ENCODE measurements around the gene SLC20A1. TPM values are rescaled to one million over a fixed set of nuclear protein-coding genes. Genes with fewer than 3 reads are reported as not detected.

Gene SLC20A1
- total RNA-seq, 1 donor from 2014 or later = 36.6 TPM

DNA sequence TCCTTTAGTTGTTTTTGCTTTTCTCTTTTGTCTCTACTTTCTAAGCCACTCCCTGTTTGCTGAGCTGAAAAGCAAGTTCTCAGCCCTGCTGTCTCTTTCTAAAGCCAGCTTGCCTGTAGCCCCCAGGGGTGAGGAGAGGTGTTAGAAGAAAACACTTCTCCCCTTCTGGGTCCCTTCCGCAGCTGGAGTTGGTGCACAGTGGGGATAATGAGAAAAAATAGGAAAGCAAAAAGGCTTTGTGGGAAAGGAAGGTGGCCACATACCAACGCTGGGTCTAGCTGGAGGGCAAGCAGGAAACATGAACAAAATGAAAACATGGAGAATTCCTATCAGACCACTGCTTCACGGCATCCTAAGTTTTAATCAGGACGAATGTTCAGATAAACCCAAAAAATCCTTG, 15.5 kb upstream of the SLC20A1 start:
- intact Hi-C loops (cut with DNase I) = loop anchor here (5.0 kb wide), 1 partner anchor 78 kb away; no protein-coding TSS in a partner anchor
- no peak overlapping the region for H3K27ac ChIP-seq
- H3K27me3 ChIP-seq = no peaks in the 10 kb centered on the region
- H3K36me3 ChIP-seq = no peaks in the 10 kb centered on the region
- DNase-seq (ENCODE audit: extremely low spot score in 2 of 2) = no peak
- H3K4me1 ChIP-seq = peaks cover 20% of the 10 kb centered on the region
- no peaks in the 10 kb centered on the region for H3K9me3 ChIP-seq
- H3K4me3 ChIP-seq = no peak overlapping the region
- no peak for TF ChIP-seq POLR2A (IDR thresholded peaks at IDR 0.05)
- TF ChIP-seq, protein P1, sequence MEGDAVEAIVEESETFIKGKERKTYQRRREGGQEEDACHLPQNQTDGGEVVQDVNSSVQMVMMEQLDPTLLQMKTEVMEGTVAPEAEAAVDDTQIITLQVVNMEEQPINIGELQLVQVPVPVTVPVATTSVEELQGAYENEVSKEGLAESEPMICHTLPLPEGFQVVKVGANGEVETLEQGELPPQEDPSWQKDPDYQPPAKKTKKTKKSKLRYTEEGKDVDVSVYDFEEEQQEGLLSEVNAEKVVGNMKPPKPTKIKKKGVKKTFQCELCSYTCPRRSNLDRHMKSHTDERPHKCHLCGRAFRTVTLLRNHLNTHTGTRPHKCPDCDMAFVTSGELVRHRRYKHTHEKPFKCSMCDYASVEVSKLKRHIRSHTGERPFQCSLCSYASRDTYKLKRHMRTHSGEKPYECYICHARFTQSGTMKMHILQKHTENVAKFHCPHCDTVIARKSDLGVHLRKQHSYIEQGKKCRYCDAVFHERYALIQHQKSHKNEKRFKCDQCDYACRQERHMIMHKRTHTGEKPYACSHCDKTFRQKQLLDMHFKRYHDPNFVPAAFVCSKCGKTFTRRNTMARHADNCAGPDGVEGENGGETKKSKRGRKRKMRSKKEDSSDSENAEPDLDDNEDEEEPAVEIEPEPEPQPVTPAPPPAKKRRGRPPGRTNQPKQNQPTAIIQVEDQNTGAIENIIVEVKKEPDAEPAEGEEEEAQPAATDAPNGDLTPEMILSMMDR (IDR thresholded peaks at IDR 0.05) = no peak

DNA sequence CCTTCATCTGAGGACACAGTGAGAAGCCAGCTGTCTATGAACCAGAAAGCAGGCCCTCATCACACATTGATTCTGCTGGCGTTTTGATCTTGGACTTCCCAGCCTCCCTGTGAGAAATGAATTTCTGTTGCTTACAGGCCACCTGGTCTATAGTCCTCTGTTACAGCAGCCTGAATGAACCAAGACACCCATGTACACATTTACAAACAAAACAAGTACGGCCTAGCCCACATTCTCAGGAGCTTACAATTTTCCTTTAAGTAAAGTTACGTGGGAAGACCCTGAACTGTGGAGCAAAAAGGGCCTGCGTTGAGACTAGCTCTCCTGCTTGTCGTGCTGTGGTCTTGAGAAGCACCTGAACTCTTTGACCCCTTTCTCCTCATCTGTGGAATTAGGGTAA, 12.0 kb upstream of the SLC20A1 start:
- no peak overlapping the region for H3K27ac ChIP-seq
- TF ChIP-seq POLR2AphosphoS5 (IDR thresholded peaks at IDR 0.05; ENCODE audit: insufficient read depth in 1 of 2, low read depth in 1 of 2) = no peak
- no peak for TF ChIP-seq POLR2A (IDR thresholded peaks at IDR 0.05)
- TF ChIP-seq, protein P1 (IDR thresholded peaks at IDR 0.05) = no peak
- no peaks in the 10 kb centered on the region for H3K36me3 ChIP-seq
- DNase-seq (ENCODE audit: extremely low spot score in 2 of 2) = no peak
- no peak overlapping the region for H3K4me3 ChIP-seq
- intact Hi-C loops (cut with DNase I) = loop anchor here (5.0 kb wide), 1 partner anchor 81 kb away; no protein-coding TSS in a partner anchor
- no peaks in the 10 kb centered on the region for H3K4me1 ChIP-seq
- no peaks in the 10 kb centered on the region for H3K27me3 ChIP-seq
- no peaks in the 10 kb centered on the region for H3K9me3 ChIP-seq

DNA sequence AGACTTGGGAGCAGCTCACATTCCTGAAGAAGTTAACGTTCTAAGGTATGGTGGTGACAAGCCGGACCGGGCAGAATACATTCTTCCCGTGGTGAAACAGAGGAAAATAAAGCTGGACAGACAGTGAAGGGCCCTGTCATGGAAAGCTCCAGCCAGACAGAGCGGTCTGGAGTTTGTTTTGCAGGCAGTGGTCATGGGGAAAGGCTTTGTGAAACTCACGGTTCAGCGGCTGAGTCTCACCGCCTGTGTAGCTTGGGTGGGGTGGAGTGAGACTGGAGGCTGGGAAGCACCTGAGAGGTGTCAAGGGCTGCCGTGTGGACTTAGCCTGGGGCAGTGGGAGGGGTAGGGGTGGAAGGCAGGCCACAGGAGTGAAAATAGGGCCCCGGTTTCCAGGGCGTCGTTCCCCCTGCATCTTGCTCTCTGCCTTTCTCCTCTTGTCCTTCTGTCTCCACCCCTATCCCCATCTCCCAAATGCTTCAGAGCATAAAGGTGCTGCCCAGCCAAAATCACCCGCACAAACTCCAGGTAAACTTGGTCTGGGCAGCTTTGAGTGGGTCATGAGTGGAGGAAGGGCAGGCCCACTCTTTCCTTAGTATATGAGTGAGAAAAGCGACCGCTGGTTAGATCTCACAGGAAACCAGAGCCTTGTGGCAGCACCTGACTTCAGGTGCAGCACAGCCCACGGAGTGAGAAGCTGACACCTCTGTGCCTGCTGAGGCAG, 11.4 kb upstream of the SLC20A1 start:
- no peak for TF ChIP-seq POLR2A (IDR thresholded peaks at IDR 0.05)
- TF ChIP-seq, protein P1 (IDR thresholded peaks at IDR 0.05) = no peak
- TF ChIP-seq POLR2AphosphoS5 (IDR thresholded peaks at IDR 0.05; ENCODE audit: insufficient read depth in 1 of 2, low read depth in 1 of 2) = no peak
- intact Hi-C loops (cut with DNase I) = loop anchor here (5.0 kb wide), 1 partner anchor 82 kb away; no protein-coding TSS in a partner anchor
- no peaks in the 10 kb centered on the region for H3K27me3 ChIP-seq
- H3K27ac ChIP-seq = no peak overlapping the region
- no peaks in the 10 kb centered on the region for H3K9me3 ChIP-seq
- H3K4me1 ChIP-seq = no peaks in the 10 kb centered on the region
- no peaks in the 10 kb centered on the region for H3K36me3 ChIP-seq
- no peak overlapping the region for H3K4me3 ChIP-seq
- DNase-seq (ENCODE audit: extremely low spot score in 2 of 2) = no peak

DNA sequence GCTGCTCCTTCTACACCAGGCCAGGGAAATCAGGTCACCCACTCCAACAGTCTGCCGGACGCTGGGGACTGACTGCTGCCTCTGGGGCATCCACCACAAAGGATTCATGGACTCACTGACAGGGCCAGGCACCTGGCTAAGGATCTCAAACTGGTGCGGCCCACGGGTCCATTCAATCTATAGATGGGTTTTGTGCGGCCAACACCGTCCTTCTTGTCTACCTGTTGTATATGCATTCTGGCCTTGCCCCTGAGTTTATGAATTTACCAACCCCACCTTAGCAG, 10.9 kb upstream of the SLC20A1 start:
- intact Hi-C loops (cut with DNase I) = loop anchor here (5.0 kb wide), 1 partner anchor 83 kb away; no protein-coding TSS in a partner anchor
- H3K27me3 ChIP-seq = no peaks in the 10 kb centered on the region
- TF ChIP-seq, protein P1 (IDR thresholded peaks at IDR 0.05) = no peak
- no peak for TF ChIP-seq POLR2AphosphoS5 (IDR thresholded peaks at IDR 0.05; ENCODE audit: insufficient read depth in 1 of 2, low read depth in 1 of 2)
- TF ChIP-seq POLR2A (IDR thresholded peaks at IDR 0.05) = no peak

DNA sequence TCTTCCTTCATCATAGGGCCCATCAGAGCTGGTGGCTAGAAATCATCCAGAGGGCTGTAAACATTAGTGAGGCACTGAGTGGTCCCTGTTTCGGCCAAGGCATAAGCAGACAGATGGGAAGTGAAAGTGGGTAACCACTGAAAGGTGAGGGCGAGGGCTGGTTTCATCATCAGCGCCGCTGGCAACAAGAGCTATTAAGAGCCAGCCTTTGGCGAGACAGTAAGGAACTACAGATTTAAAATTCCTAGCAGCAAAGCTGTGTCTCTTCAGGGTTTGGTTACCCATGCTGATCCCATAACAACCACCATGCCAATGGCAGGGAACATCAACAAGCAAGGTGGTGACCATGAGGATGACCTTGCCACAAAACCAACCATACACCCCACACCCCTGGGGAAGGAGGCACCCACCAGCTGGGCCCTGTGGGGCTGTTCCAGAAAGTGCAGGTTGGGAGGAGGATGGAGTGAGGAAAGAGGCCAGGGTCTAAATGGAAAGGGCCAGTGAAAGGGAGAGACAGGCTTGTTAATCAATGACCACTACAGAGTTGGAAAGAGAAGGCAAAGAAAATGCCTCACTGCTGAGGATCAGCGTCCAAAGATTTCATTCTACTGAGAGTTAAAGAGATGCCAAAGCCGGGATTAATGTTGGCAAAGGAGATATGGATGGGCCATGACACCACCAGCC, 9.0 kb upstream of the SLC20A1 start:
- DNase-seq (ENCODE audit: extremely low spot score in 2 of 2) = no peak
- H3K36me3 ChIP-seq = no peaks in the 10 kb centered on the region
- no peaks in the 10 kb centered on the region for H3K27me3 ChIP-seq
- no peaks in the 10 kb centered on the region for H3K9me3 ChIP-seq
- H3K27ac ChIP-seq = no peak overlapping the region
- intact Hi-C loops (cut with DNase I) = no loop called here
- H3K4me3 ChIP-seq = no peak overlapping the region
- TF ChIP-seq POLR2A (IDR thresholded peaks at IDR 0.05) = no peak
- TF ChIP-seq POLR2AphosphoS5 (IDR thresholded peaks at IDR 0.05; ENCODE audit: insufficient read depth in 1 of 2, low read depth in 1 of 2) = no peak
- TF ChIP-seq, protein P1 (IDR thresholded peaks at IDR 0.05) = no peak
- no peaks in the 10 kb centered on the region for H3K4me1 ChIP-seq

More for the DNA sequence above, 10.9 kb upstream of the SLC20A1 start:
- Histone ChIP-seq H3K27ac (no peak overlapping the region), H3K4me3 (no peak overlapping the region), H3K4me1 (no peaks in the 10 kb centered on the region), H3K9me3 (no peaks in the 10 kb centered on the region), H3K36me3 (no peaks in the 10 kb centered on the region)
- no peak for DNase-seq (ENCODE audit: extremely low spot score in 2 of 2)

Measured in vagina (tissue), 2 donors.